Measurements from ENCODE around the gene SLC41A3.
"Not testable (repeated sequence)": the region's sequence is repeated elsewhere in the genome, so short reads cannot be mapped to it uniquely, and the experiment has no call there.

DNA sequence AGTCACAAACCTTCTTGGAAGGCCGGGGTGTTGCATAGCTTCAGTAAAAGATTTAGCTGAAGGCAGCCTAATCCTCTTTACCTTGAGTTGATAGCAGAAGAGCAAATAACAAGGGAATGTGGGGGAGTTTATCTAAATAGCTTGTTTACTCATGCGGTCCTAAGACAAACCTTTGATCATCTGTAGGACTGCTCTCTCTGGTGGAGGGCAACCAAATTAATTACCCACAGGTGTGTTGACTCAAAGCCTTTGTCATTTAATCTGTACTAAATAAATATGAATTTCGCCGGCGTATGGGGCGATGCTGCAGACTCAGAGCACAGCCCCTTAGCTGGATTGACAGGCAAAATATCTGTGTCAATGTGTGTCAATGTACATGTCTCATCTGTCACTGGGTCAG, 17.2 kb downstream of the SLC41A3 start:
- not testable (repeated sequence) for TF ChIP-seq POLR2A, POLR2AphosphoS5 (IDR thresholded peaks at IDR 0.05)
